Pancreas (tissue), 10 donors: ENCODE data around the gene MCC. TPM values are rescaled to one million over a fixed set of nuclear protein-coding genes. Genes with fewer than 3 reads are reported as not detected.

ENCODE experiments used
- ATAC-seq, 4 donors: fragments of 200-7000 bp; cut with Tn5 transposase; one replicate each; pipeline versions ENCODE4 v1.8.0 to v1.9.1; 2020; ENCODE audit warnings: mild to moderate bottlenecking in 4 of 4, moderate library complexity in 4 of 4
- DNase-seq, 6 donors: peaks; one replicate each; pipeline ENCODE4 v3.0.0-alpha.2; 2020
- FAIRE-seq: peaks from 2 replicates; lab custom pipeline; 2012; peaks lifted over from hg19 to GRCh38; lab: Jason Lieb, UNC
- H3K27ac ChIP-seq, 4 donors: fragments of 200-600 bp; sonication (generic); 1 replicate in 3 of 4; 2 replicates in 1 of 4; pipeline versions ENCODE4 v1.5.0 to v1.8.0; 2020
- H3K27me3 ChIP-seq, 4 donors: fragments of 200-600 bp; one replicate each; pipeline ENCODE4 v1.8.0; 2021
- H3K36me3 ChIP-seq, 3 donors: fragments of 200-600 bp; sonication (generic) in 1 of 3; one replicate each; pipeline versions ENCODE4 v1.5.0 to v1.8.0; 2020 to 2021
- H3K4me1 ChIP-seq, 3 donors: fragments of 200-600 bp; one replicate each; pipeline ENCODE4 v1.8.0; 2021
- H3K4me3 ChIP-seq, 4 donors: fragments of 200-600 bp; sonication (generic) in 2 of 4; one replicate each; pipeline versions ENCODE4 v1.5.0 to v1.8.0; 2020 to 2021
- H3K9me3 ChIP-seq, 4 donors: fragments of 200-600 bp; one replicate each; pipeline ENCODE4 v1.8.0; 2021
- CTCF ChIP-seq, 4 donors: fragments of 200-600 bp; sonication (generic) in 3 of 4; IDR thresholded peaks; one replicate each; pipeline versions ENCODE4 v1.5.0 to v1.8.0; 2021; ENCODE audit warnings: antibody characterized with exemption in 4 of 4
- WGBS, 2 donors: extraction: QIAGEN DNeasy Blood & Tissue Kit; methylation state at CpG; one replicate each; pipeline ENCODE4 v1.1.7; 2013; 5-methylcytosine and 5-hydroxymethylcytosine counted together
- intact Hi-C, 3 donors: fragments of 100-400 bp; cut with DNase I; formaldehyde crosslinking; loops; one replicate each; pipeline versions ENCODE4 v1.11.1 to v1.14.2; 2022
- polyA plus RNA-seq, 2 donors: library from polyadenylated mRNA; stranded (reverse); fragments of 200-250 nt; gene quantifications; one replicate each; pipeline ENCODE4 v1.2.3, GENCODE V29; 2013
- total RNA-seq, 6 donors: library from RNA; stranded (reverse); fragmentation: NEBNext Ultra II Directional in 4 of 6; extraction: Animal tissue kit (Norgen Biotek cat#: 25700) in 4 of 6; gene quantifications; one replicate each; pipeline versions ENCODE4 v1.2.1 to v1.2.4, GENCODE V29; 2021 to 2023
- donor health status: healthy with polysubstance abuse.
- donor health status: DM: no; HTN: no; CAD: no; lungs with moderate emphysema.
- donor health status: DM: no; HTN: no; CAD: no.
- donor health status: control.
- donor health status: control.
- donor health status: Bipolar disorder and iron deficiency.
- donor health status: DM: yes; HTN: yes; CAD: no.
- donor health status: DM: no; HTN: no; CAD: no.
- donor health status: DM: no; HTN: no; CAD: no.
- donor health status: DM: yes; HTN: yes; CAD: no.

Gene MCC
- total and polyA plus RNA-seq, 8 donors = 1.3 to 8.3 (median 4.0) TPM

- ATAC-seq (no peak), FAIRE-seq (no peak), DNase-seq (no peak)
- H3K36me3 ChIP-seq = no peaks in the 10 kb centered on the region
- H3K4me1 ChIP-seq = no peaks in the 10 kb centered on the region
- H3K27ac ChIP-seq = no peak overlapping the region
- TF ChIP-seq CTCF (IDR thresholded peaks at IDR 0.05) = no peak
- WGBS, 2 donors = 62 to 73% methylated on average over 3 of the region's 3 CpGs
- H3K9me3 ChIP-seq = no peaks in the 10 kb centered on the region
- H3K27me3 ChIP-seq = no peaks in the 10 kb centered on the region
- intact Hi-C loops = no loop called here
- H3K4me3 ChIP-seq = no peak overlapping the region
Measured at GRCh38 chr5:113071401-113071800, 416.9 kb downstream of the MCC start.

GRCh38 chr5:113070901-113071300 lies 417.4 kb downstream of the MCC start:
- no peak overlapping the region for H3K27ac ChIP-seq
- no peak for FAIRE-seq
- 79 to 92% methylated on average over 5 of the region's 5 CpGs for WGBS, 2 donors
- no peak for TF ChIP-seq CTCF (IDR thresholded peaks at IDR 0.05)
- ATAC-seq = no peak
- H3K9me3 ChIP-seq = no peaks in the 10 kb centered on the region
- intact Hi-C loops = no loop called here
- no peaks in the 10 kb centered on the region for H3K36me3 ChIP-seq
- no peaks in the 10 kb centered on the region for H3K27me3 ChIP-seq
- no peak for DNase-seq
- H3K4me1 ChIP-seq = no peaks in the 10 kb centered on the region
- H3K4me3 ChIP-seq = no peak overlapping the region

- FAIRE-seq (no peak), DNase-seq (no peak), ATAC-seq (no peak)
- WGBS, 2 donors = 80 to 83% methylated on average over 2 of the region's 2 CpGs
- no peak overlapping the region for H3K27ac ChIP-seq
- no peak overlapping the region for H3K4me3 ChIP-seq
- no peaks in the 10 kb centered on the region for H3K27me3 ChIP-seq
- no peak for TF ChIP-seq CTCF (IDR thresholded peaks at IDR 0.05)
- H3K4me1 ChIP-seq = no peaks in the 10 kb centered on the region
- H3K9me3 ChIP-seq = no peaks in the 10 kb centered on the region
- intact Hi-C loops = no loop called here
- H3K36me3 ChIP-seq = no peaks in the 10 kb centered on the region
Measured at GRCh38 chr5:113068559-113068958, 419.7 kb downstream of the MCC start.

- H3K4me1 ChIP-seq = no peaks in the 10 kb centered on the region
- DNase-seq = no peak
- no peaks in the 10 kb centered on the region for H3K9me3 ChIP-seq
- no peaks in the 10 kb centered on the region for H3K27me3 ChIP-seq
- intact Hi-C loops = no loop called here
- no peak overlapping the region for H3K4me3 ChIP-seq
- H3K36me3 ChIP-seq = no peaks in the 10 kb centered on the region
- no peak for TF ChIP-seq CTCF (IDR thresholded peaks at IDR 0.05)
- WGBS, 2 donors = 85 to 88% methylated on average over 19 of the region's 19 CpGs
- no peak for FAIRE-seq
- no peak overlapping the region for H3K27ac ChIP-seq
- peak in 2 of 4 donors; percentile 48 to 80 for ATAC-seq
Measured at GRCh38 chr5:113067635-113068344, 420.5 kb downstream of the MCC start.

GRCh38 chr5:113065626-113066025 lies 422.6 kb downstream of the MCC start:
- no peak for FAIRE-seq
- Histone ChIP-seq H3K36me3 (no peaks in the 10 kb centered on the region), H3K4me3 (no peak overlapping the region), H3K4me1 (no peaks in the 10 kb centered on the region), H3K27ac (no peak overlapping the region), H3K9me3 (no peaks in the 10 kb centered on the region), H3K27me3 (no peaks in the 10 kb centered on the region)
- no peak for DNase-seq
- TF ChIP-seq CTCF (IDR thresholded peaks at IDR 0.05) = no peak
- intact Hi-C loops = no loop called here
- WGBS, 2 donors = 86 to 94% methylated on average over 2 of the region's 2 CpGs
- ATAC-seq = no peak
